ENCODE results near the gene CD300E. TPM values are rescaled to one million over a fixed set of nuclear protein-coding genes. Genes with fewer than 3 reads are reported as not detected.
"Not testable (repeated sequence)": the region's sequence is repeated elsewhere in the genome, so short reads cannot be mapped to it uniquely, and the experiment has no call there.

CD300E gene
- total and polyA plus RNA-seq, 2 donors (not counting 1 experiment from before 2014, with no cell fraction given), result not detected

DNA sequence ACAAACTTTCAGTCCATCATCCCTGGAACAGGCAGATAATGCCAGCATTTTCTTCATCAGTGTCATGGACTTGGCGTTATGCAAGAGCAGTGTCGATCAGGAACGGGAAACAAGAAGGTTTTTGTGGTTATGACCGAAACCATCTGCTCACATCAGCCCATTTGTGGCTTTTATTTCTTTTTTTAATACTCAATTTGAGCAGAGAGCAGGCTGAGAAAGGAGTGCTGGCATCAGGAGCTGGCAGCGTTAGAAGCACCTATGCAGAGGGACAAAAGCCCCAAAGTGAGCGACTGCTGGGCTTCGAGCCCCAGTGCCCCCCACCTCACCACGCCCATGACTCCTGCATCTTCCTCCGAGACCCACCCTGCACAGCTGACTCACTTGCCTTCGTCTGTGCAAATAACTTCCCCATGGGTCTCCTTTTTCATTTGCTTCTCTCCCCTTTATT lies 16.2 kb upstream of the CD300E start:
- Histone ChIP-seq H3K4me1 (ENCODE audit: control insufficient read depth, extremely low read depth, insufficient read depth, low read length) (no peaks in the 10 kb centered on the region), H4K20me1 (ENCODE audit: control insufficient read depth, extremely low read depth, insufficient read depth, low read length) (no peaks in the 10 kb centered on the region), H3K79me2 (ENCODE audit: control insufficient read depth, insufficient read depth, low read length) (no peaks in the 10 kb centered on the region), H3K4me3 (replicated peaks in 1 of 4; ENCODE audit: control extremely low read depth in 1 of 4, insufficient read depth in 1 of 4, low read depth in 3 of 4, low read length in 4 of 4) (no peak overlapping the region), H2AFZ (ENCODE audit: low read length) (no peak overlapping the region), H3K9ac (ENCODE audit: insufficient read depth, low read length) (no peak overlapping the region), H3K9me3 (ENCODE audit: control insufficient read depth, insufficient read depth, low read depth, low read length) (no peaks in the 10 kb centered on the region), H3K27me3 (ENCODE audit: control insufficient read depth, insufficient read depth, low read length) (no peaks in the 10 kb centered on the region), H3K4me2 (ENCODE audit: extremely low read depth, insufficient read depth, low read length) (no peak overlapping the region), H3K36me3 (ENCODE audit: control insufficient read depth, insufficient read depth, low read length) (no peaks in the 10 kb centered on the region), H3K27ac (ENCODE audit: insufficient read depth, low read length) (no peak overlapping the region)
- no peak for DNase-seq (ENCODE audit: low read depth in 2 of 2)
- TF ChIP-seq EZH2 (IDR thresholded peaks at IDR 0.05; ENCODE audit: low read length, missing control alignments), result no peak
- TF ChIP-seq CTCF (conservative IDR thresholded peaks at IDR 0.05 in 1 of 2, IDR thresholded peaks at IDR 0.05 in 1 of 2; ENCODE audit: low read depth in 1 of 2, low read length in 2 of 2), result no peak

GRCh38 chr17:74637926-74638325 lies 14.4 kb upstream of the CD300E start:
- no peak overlapping the region for H3K4me3 ChIP-seq (replicated peaks in 1 of 4; ENCODE audit: control extremely low read depth in 1 of 4, insufficient read depth in 1 of 4, low read depth in 3 of 4, low read length in 4 of 4)

DNA sequence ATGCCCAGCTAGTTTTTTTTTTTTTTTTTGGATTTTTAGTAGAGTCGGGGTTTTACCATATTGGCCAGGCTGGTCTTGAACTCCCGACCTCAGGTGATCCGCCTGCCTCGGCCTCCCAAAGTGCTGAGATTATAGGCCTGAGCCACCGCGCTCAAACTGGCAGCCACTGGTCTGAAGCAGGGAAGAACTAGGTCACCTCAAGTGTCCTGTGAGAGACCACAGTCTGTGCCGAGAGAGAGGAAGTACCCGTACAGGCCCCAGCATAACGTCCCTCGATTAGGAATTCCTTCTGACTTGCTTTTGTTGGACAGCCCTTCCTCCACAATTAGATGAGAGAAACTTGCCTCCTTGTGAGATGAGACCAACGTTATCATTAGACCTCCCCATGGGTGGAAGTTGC lies 13.7 kb upstream of the CD300E start:
- no peak overlapping the region for H3K4me2 ChIP-seq (ENCODE audit: extremely low read depth, insufficient read depth, low read length)
- no peaks in the 10 kb centered on the region for H3K27me3 ChIP-seq (ENCODE audit: control insufficient read depth, insufficient read depth, low read length)
- no peak overlapping the region for H3K4me3 ChIP-seq (replicated peaks in 1 of 4; ENCODE audit: control extremely low read depth in 1 of 4, insufficient read depth in 1 of 4, low read depth in 3 of 4, low read length in 4 of 4)
- H3K9ac ChIP-seq (ENCODE audit: insufficient read depth, low read length), result no peak overlapping the region
- no peaks in the 10 kb centered on the region for H3K4me1 ChIP-seq (ENCODE audit: control insufficient read depth, extremely low read depth, insufficient read depth, low read length)
- H3K27ac ChIP-seq (ENCODE audit: insufficient read depth, low read length), result no peak overlapping the region
- H4K20me1 ChIP-seq (ENCODE audit: control insufficient read depth, extremely low read depth, insufficient read depth, low read length), result no peaks in the 10 kb centered on the region
- no peak overlapping the region for H2AFZ ChIP-seq (ENCODE audit: low read length)
- TF ChIP-seq CTCF (conservative IDR thresholded peaks at IDR 0.05 in 1 of 2, IDR thresholded peaks at IDR 0.05 in 1 of 2; ENCODE audit: low read depth in 1 of 2, low read length in 2 of 2), result no peak
- TF ChIP-seq EZH2 (IDR thresholded peaks at IDR 0.05; ENCODE audit: low read length, missing control alignments), result no peak
- no peak for DNase-seq (ENCODE audit: low read depth in 2 of 2)
- H3K79me2 ChIP-seq (ENCODE audit: control insufficient read depth, insufficient read depth, low read length), result no peaks in the 10 kb centered on the region
- no peaks in the 10 kb centered on the region for H3K9me3 ChIP-seq (ENCODE audit: control insufficient read depth, insufficient read depth, low read depth, low read length)
- H3K36me3 ChIP-seq (ENCODE audit: control insufficient read depth, insufficient read depth, low read length), result no peaks in the 10 kb centered on the region

More at GRCh38 chr17:74637926-74638325, 14.4 kb upstream of the CD300E start:
- no peaks in the 10 kb centered on the region for H4K20me1 ChIP-seq (ENCODE audit: control insufficient read depth, extremely low read depth, insufficient read depth, low read length)
- H3K79me2 ChIP-seq (ENCODE audit: control insufficient read depth, insufficient read depth, low read length), result no peaks in the 10 kb centered on the region
- H2AFZ ChIP-seq (ENCODE audit: low read length), result no peak overlapping the region
- H3K4me1 ChIP-seq (ENCODE audit: control insufficient read depth, extremely low read depth, insufficient read depth, low read length), result no peaks in the 10 kb centered on the region
- H3K9me3 ChIP-seq (ENCODE audit: control insufficient read depth, insufficient read depth, low read depth, low read length), result no peaks in the 10 kb centered on the region
- H3K27me3 ChIP-seq (ENCODE audit: control insufficient read depth, insufficient read depth, low read length), result no peaks in the 10 kb centered on the region
- no peaks in the 10 kb centered on the region for H3K36me3 ChIP-seq (ENCODE audit: control insufficient read depth, insufficient read depth, low read length)
- TF ChIP-seq CTCF (conservative IDR thresholded peaks at IDR 0.05 in 1 of 2, IDR thresholded peaks at IDR 0.05 in 1 of 2; ENCODE audit: low read depth in 1 of 2, low read length in 2 of 2) (no peak), EZH2 (IDR thresholded peaks at IDR 0.05; ENCODE audit: low read length, missing control alignments) (no peak)
- no peak overlapping the region for H3K27ac ChIP-seq (ENCODE audit: insufficient read depth, low read length)
- H3K9ac ChIP-seq (ENCODE audit: insufficient read depth, low read length), result no peak overlapping the region
- H3K4me2 ChIP-seq (ENCODE audit: extremely low read depth, insufficient read depth, low read length), result no peak overlapping the region
- DNase-seq (ENCODE audit: low read depth in 2 of 2), result no peak

- H3K9ac ChIP-seq (ENCODE audit: insufficient read depth, low read length); DNase-seq (ENCODE audit: low read depth in 2 of 2); H3K4me2 ChIP-seq (ENCODE audit: extremely low read depth, insufficient read depth, low read length); H2AFZ ChIP-seq (ENCODE audit: low read length); H3K27me3 ChIP-seq (ENCODE audit: control insufficient read depth, insufficient read depth, low read length); H4K20me1 ChIP-seq (ENCODE audit: control insufficient read depth, extremely low read depth, insufficient read depth, low read length); H3K9me3 ChIP-seq (ENCODE audit: control insufficient read depth, insufficient read depth, low read depth, low read length); H3K27ac ChIP-seq (ENCODE audit: insufficient read depth, low read length); H3K36me3 ChIP-seq (ENCODE audit: control insufficient read depth, insufficient read depth, low read length); H3K4me1 ChIP-seq (ENCODE audit: control insufficient read depth, extremely low read depth, insufficient read depth, low read length); H3K4me3 ChIP-seq (replicated peaks in 1 of 4; ENCODE audit: control extremely low read depth in 1 of 4, insufficient read depth in 1 of 4, low read depth in 3 of 4, low read length in 4 of 4); H3K79me2 ChIP-seq (ENCODE audit: control insufficient read depth, insufficient read depth, low read length): not testable (repeated sequence)
Observed at GRCh38 chr17:74636541-74637085, 13.1 kb upstream of the CD300E start.

Measured in fibroblast of lung (primary cell).